TTC549 (cell line): ENCODE results near the gene TNFRSF25.

Source experiments
- FAIRE-seq: peaks from 2 replicates; lab custom pipeline; 2012; peaks lifted over from hg19 to GRCh38; lab: Jason Lieb, UNC

TNFRSF25 gene

DNA sequence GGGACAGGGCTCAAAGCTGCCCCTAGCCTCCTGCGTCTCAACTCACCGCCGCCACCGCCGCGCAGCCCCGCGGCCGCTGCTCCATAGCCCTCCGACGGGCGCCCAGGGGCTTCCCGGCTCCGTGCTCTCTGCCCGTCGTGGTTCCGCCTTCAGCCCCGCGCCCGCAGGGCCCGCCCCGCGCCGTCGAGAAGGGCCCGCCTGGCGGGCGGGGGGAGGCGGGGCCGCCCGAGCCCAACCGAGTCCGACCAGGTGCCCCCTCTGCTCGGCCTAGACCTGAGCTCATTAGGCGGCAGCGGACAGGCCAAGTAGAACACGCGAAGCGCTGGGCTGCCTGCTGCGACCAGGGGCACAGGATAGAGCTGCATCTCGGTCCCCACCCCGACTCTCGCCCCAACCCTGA, at the start of gene TNFRSF25:
TNFRSF25 (minus strand) TSS at position 151 of the 400 bp plus-strand sequence; CDS start at position 85, 66 bp downstream.
- no peak for FAIRE-seq

DNA sequence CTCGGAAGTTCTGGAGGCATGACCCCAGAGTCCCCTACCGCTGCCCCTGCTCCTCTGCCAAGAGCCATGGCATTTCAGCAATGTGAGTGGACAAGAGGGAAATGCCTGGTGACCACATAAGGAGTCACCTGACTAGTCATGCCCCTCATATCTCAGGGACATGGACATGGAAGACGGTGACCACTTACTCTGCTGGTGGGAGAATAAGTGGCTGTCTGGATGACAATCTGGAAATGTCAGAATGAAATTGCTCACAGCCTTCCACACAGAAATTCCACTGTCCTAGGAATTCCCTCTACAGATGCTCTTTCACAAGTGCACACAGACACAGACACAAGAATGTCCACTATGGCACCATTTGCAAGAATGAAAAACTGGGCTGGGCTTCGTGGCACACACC, 49.8 kb upstream of the TNFRSF25 start:
- no peak for FAIRE-seq

DNA sequence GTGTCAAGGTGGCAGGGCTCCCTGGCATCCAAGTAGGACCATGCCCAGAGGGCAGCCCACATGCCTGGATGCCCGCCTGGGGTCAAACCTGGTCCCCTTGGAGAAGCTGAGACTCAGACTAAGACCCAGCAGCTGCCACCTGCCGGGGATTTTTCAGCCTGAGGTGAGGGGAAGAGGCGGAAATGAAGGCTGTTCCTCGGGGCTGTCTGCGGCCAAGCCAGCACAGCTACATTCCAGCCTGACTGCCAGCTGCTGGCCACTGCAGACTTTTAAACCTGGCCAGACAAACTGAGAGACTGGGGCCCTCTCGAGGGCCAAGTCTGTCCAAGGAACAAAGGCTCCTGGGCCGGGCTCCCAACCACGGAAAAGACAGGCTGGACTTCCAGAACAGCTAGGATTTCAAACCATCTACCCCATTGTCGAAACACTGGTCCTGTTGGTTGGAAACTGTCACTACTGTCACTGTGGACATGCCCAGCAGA, 47.4 kb upstream of the TNFRSF25 start:
- no peak for FAIRE-seq

DNA sequence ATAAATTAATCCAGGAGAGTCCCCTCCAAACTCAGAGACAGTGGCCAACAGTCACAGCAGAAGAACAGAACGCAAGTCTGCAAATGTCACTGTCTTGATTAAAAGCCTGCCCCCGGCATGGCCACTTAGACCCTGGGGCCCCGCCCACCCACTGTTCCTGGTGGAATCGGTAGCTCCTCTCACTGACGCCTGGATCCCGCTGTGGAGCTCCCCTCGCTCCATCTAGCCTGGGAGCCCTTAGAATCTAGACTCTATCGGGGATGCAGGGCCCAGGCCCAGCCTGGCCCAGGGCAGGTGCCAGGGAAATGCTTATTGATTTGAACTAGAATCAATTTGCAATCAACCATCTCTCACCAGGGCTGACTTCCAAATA, 46.9 kb upstream of the TNFRSF25 start:
- no peak for FAIRE-seq

DNA sequence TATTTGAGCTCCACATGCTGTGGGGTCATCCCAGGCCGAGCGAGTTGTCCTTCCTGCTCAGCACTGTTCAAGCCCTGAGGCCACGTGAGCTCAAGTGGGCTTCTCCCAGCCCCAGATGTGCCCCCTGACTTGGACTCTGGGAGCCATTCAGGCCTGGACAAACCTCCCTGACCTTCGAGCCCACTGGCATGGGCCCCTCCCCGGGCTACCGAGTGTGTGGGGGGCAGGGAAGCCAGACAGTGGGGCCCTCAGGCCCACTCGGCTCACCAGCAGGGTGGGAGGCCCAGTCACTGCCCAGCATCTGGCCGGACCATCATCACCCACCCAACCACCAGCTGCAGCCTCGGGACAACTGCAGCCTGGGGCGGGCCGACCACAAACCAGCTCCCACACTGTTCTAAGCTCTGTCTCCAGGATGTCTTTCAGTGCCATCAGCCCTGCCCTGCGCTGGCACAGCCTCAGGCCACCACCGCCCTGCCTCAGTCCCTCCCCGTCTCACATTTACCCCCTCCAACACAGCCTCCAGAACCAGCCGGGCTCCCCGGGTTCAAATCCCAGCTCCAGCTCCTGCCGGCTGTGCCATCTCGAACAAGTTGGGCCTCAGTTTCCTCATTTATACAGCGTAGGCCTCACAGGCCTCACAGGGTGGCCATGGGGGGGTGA, 46.4 kb upstream of the TNFRSF25 start:
- no peak for FAIRE-seq

GRCh38 chr1:6511561-6512244, 45.7 kb upstream of the TNFRSF25 start:
- FAIRE-seq: no peak

DNA sequence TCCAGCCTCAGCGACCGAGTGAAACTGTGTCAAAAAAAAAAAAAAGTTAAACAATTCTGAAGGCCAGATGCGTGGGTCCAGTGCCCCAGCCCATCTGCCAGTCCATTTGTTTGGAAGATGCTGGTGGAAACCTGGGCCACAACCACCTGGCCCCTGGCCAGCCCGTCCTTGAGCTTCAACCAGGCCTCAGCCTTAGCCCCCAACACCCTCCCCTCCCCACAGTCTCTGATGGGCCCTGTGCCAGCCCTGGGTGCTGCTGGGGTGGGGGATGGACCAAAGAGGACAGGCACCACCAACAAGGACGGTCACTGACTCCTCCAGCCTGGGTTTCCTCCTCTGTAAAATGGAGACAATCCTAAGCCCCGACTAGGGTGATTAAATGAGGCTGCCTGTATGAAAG, 45.1 kb upstream of the TNFRSF25 start:
- FAIRE-seq: no peak

GRCh38 chr1:6510493-6510892, 44.5 kb upstream of the TNFRSF25 start:
- FAIRE-seq: no peak

DNA sequence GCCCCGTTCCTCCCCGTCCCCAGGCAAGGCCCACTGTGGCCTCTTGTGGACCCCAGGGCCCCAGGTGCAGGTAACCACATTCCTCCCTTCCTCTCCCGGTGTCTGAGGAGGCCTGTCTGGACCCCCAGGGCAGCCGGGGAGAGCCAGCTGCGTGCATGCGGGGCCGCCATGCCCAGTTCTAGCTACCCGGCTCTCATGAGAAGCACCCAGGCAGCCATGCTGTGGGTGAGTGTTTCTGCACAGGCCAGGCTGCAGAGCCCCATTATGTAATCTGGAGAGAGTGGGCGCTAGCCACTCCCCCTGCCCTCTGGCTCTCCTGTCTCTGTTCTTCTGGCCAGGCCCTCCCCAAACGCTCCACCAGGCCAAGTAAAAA, 43.9 kb upstream of the TNFRSF25 start:
- FAIRE-seq: no peak

GRCh38 chr1:6509220-6509918, 43.4 kb upstream of the TNFRSF25 start:
- no peak for FAIRE-seq

- FAIRE-seq: no peak
These were observed 42.8 kb upstream of the TNFRSF25 start for GRCh38 chr1:6508816-6509189.

- FAIRE-seq: no peak
These were observed 42.3 kb upstream of the TNFRSF25 start for GRCh38 chr1:6508154-6508815.

DNA sequence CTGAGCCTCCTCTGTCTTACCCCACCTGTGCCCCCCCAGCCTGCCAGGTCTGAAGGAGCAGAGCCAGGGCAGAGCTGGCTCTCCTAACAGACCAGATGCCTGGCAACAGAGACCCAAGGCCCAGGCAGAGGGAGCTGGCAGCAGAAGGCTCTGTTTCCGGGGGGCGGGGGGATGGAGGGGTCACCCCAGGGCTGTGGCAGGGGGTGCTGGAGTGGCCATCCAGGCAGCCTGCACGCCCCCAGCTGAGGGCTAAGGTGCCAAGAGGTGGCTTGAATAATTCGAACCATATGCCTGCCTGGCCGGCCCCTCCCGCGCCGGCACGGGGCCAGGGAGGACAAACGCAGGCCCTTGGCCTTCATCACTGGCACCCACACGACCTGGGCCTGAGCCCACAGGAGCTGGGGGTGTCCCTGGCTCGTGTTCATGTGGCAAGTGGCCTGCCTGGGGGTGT, 41.5 kb upstream of the TNFRSF25 start:
- no peak for FAIRE-seq

DNA sequence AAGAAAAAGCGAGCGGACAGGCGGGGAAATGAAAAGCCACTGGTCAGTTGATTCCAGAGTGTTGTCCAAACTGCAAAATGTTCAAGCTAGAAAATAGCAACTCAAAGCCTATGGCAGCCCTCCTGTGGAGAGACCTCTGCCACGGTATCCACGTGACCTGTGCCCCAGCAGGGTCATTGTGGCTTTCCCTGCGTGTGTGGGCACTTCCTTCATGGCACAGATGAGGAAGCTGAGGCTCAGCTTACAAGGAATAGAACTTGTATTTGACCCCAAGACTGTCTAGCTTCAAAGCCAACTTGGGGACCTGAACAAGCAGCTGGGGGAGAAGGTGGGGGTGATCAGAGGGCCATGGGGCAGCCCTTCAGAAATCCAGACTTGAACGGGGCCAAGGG, 41.1 kb upstream of the TNFRSF25 start:
- FAIRE-seq: no peak

- no peak for FAIRE-seq
These were observed 40.5 kb upstream of the TNFRSF25 start for GRCh38 chr1:6506210-6507036.

GRCh38 chr1:6505367-6506209, 39.6 kb upstream of the TNFRSF25 start:
- no peak for FAIRE-seq

DNA sequence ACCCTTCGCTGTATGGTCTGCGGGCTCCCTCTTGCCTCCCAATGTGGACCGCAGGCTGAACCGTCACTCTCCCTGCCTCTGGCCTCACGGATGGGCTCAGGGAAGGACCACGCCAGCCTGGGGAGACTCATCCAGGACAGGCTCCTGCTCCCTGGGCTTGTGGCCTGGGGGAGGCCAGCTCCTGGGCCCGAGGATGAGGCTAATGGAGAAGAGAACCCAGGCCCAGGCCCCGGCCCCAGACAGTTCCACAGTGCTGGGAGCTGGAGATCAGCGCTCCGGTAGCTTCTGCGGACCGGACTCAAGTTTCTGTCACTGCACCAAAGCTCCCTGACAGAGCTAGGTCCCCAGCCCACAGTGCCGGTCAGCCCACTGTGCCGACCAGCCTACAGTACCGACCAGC, 38.9 kb upstream of the TNFRSF25 start:
- FAIRE-seq: no peak

DNA sequence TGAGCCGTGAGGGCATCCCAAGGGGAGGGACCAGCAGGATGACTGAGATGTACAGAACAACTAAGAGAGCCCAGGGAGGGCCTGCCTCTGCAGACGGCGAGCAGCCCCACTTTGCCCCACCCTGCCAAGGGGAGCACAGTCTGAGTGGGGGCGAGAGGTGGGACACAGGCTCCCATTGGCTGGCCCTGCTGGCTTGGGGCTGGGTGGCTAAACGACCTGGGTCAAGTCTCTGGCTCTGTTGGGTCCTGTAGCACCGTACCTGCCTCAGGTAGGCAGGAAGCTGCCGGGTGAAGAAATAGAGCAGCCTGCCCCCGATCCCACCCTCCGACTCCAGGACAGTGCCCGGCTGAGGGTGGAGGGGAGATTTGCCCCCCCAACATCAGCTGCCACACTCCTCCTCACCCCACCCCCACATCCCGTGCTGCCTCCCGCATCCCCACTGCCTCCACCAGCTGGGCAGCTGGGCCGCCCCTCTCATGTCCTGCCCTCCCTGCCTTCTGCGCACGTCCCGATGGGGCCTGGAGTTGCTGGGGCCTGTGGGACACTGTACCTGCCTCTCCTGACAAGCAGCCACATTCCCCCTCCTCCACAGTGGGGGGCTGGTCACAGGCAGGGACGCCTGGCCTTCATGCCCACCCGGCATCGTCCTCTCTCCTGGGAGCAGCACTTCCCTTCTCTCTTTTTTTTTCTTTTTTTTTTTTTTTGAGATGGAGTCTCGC, 38.1 kb upstream of the TNFRSF25 start:
- no peak for FAIRE-seq

DNA sequence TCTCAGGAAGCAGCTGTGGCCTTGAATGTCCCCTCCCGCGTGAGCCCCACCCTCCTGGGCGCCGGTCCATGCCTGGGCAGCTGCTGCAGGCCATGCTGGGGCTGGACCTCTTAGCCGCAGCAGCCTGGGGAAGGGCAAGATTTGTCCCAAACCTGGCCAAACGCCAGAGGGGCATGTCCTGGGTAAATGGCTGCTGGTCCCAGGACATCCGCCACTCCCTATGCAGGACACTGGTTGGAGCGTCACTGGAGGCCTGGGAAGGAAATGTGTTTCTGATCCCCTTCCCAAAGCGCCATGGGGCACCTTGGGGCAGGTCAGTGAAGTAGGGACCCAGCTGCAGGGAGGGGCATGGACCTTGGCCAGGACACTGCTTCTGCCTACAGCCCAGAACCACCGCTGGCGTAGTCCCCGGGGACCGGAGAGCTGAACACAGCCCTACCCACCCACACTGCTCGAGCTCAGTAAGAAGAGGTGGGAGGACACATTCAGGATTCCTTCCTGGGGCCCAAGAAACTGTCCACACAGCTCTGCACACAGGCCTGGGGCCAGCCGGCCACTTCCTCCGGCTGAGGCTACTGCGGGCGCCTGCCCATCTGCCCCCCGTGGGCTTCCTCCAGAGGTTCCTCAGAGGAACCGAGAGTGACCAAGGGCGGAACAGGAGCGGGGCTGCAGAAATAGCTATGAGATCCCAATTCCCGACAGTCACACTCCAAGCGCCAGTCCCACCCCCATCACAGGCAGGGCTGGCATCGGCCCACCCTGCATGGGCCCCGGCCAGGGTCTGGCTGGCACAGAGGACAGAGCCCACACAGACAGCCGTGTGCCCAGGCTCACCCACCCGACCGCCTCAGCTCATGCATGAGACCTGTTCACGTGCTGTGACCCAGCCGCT, 36.3 kb upstream of the TNFRSF25 start:
- no peak for FAIRE-seq
